Iris pigment epithelial cell (primary cell): ENCODE data around the gene SYNC.
"Not testable (repeated sequence)": the region's sequence is repeated elsewhere in the genome, so short reads cannot be mapped to it uniquely, and the experiment has no call there.

ENCODE experiments used
- DNase-seq: peaks from one replicate; pipeline ENCODE4 v3.0.0-alpha.2; 2011; ENCODE audit warnings: low read depth

The SYNC gene

DNA sequence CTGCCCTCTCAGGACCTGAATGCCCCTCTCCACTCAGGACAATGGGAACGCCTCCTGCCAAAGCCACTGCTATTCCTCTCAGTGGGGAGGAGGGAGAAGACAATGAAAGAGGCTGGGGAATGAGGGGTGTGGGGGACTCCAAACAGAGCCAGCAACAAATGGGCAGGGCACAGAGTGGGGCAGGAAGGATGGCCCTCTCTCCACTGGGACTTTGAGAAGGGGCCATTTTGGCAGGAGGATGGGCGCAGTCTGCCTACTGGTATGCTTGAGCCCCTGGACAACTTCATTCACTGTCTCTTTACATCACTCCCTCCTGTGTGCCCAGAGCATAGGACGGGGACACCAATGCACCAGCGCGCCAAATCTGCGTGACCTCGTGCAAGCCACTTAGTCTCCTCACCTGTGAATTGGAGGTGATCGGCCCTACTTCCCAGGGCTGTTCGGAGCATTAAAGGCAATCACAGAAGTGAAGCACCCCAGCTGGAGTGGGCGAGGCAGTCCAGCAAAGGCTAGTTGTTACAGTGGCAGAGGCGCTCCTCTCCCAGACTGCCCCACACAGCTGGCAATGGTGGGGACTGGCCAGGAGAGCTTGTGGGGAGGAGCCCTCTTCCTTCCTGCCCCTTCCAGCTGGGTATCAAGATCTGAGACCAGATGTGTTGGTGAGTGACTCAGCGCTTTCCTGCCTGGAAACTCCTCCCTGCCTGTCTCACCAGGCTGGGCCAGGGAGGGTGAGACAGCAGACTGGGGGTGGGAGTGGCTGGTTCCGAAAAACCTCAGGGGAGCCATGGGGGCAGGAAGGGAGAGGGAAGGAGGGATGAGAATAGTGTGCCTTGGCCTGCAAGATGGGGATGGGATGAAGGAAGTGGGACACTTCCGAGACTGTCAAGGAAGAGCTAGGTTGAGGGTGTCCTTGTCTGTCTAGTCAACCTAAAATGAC, 22.4 kb upstream of the SYNC start:
- DNase-seq, result peak; percentile 90

DNA sequence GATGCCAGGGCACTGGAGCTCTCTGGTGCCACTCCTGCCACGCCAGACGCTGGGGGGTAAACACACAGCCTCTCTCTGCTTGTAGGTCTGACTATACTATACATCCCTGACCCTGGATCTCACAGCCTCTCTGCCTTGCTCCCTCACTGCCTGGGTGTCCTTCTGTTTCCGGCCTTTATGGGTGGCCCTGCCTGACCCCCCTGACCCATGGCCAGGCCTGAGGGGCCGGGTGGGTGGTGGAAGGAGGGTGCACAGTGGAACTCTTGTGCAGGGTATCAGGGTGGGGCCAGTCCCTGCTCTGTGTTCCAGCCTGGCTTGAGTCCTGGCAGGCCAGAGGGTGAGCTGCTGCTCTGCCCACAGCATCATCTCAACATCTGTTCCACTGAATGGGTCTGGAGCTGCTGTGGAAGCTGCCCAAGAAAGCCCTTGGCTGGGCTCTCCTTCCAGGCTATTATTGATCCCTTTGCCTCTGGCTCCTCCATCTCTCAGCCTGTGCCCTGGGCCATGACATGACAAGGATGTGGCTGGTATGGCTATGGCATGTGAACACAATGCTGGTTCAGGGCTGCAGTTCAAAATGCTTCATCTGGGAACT, 17.2 kb upstream of the SYNC start:
- DNase-seq, result no peak

GRCh38 chr1:32718527-32718926, 16.0 kb upstream of the SYNC start:
- no peak for DNase-seq

DNA sequence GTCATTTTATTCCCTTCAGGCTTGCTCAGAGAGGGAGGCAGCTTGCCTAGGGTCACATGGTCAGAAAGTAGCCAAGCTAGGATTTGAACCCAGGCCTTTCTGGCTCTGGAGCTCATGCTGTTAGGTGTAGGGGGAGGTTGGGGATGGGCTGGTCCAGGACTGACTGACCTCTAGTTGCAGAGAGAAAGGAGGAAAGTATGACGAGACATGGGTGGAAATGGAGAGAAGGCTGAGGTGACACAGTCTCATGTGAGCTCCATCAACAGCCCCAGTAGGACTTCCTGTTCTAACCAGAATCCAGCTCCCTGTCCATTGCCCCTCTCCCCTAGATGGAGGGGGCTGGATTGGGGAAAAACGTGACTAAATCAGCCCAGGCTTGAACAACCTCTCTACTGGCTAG, 15.5 kb upstream of the SYNC start:
- DNase-seq, result no peak

- DNase-seq, result no peak
These were observed 14.9 kb upstream of the SYNC start for GRCh38 chr1:32717503-32717902.

- no peak for DNase-seq
These were observed 14.0 kb upstream of the SYNC start for GRCh38 chr1:32716312-32717148.

- no peak for DNase-seq
These were observed 13.3 kb upstream of the SYNC start for GRCh38 chr1:32715901-32716311.

- DNase-seq, result no peak
These were observed 11.7 kb upstream of the SYNC start for GRCh38 chr1:32714277-32714676.

- no peak for DNase-seq
These were observed 10.5 kb upstream of the SYNC start for GRCh38 chr1:32713081-32713480.

- not testable (repeated sequence) for DNase-seq
These were observed 8.7 kb upstream of the SYNC start for GRCh38 chr1:32711221-32711620.

- DNase-seq, result no peak
These were observed 6.9 kb upstream of the SYNC start for GRCh38 chr1:32709476-32709875.

- no peak for DNase-seq
These were observed 6.5 kb upstream of the SYNC start for GRCh38 chr1:32709075-32709474.

DNA sequence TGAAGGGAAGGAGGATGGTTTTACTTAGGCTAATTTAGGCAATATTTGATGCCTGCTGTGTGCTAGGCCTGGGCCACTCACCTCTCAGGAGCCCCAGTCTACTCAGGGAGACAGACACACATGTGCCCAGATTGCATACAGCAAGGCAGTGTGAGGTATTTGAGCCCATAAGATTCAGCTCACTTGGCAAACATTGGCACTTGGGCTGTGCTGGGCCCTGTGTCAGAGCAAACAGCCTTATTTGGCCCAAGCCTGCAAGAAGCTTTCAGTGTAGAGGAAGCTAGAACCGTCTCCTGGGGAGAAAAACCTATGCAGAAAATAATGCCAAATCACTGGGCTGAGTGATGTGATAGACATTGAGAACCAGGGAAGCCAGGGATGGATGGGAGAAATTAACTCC, 3.9 kb upstream of the SYNC start:
- no peak for DNase-seq

DNA sequence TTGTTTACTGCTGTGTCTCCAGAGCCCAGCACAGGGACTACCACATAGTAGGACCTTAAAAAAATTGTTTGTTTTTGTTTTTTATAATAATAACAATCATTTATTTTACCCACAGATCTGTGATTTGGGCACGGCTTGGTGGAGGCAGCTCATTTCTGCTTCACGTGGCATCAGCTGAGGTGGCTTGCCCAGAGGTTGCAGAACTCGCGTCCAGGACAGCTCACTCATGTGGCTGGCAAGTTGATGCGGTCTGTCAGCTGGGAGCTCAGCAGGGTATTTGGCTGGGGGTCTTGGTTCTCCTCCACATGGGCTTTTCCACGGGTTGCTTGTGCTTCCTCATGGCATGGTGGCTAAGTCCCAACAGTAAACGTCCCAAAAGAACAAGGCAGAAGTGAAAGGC, 2.9 kb upstream of the SYNC start:
- DNase-seq, result no peak

DNA sequence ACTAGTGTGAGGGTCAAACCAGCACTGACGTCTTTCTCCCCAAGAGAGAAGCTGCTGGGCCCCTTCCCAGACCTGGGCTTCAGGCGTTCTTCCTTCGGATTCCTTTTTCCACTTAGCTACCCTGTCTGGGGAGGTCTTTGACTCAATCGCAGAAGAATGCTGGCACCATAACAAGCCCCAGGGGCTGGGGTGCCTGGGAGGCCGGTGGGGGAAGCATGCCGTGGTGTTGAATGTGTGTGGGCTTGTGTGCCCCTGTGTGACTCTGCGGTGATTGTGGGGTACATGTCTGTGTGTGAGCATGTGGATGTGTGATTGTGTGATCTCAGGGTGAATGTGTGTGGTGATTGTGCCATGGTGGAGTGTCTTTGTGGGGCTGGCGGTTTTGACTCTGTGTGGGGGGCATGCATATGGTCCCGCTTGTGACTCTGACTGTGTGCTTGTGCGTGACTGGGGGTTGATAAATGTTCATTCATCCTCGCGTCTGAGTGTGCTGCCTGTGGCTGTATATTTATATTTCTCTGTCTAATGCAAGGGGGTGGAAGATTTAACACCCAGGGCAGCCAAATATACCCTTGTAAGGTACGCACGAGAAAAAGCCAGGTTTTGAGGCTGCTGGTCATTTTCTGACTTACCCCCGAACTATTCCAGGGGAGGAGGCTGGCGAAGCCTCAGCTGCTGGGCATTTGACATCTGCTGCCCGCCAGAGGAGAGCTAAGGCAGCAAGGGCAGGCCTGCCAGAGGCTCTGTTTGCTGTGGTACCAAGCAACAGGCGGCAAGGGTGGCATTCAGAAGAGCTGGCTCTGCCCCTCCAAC, 1.1 kb upstream of the SYNC start:
- DNase-seq, result peak; percentile 96

DNA sequence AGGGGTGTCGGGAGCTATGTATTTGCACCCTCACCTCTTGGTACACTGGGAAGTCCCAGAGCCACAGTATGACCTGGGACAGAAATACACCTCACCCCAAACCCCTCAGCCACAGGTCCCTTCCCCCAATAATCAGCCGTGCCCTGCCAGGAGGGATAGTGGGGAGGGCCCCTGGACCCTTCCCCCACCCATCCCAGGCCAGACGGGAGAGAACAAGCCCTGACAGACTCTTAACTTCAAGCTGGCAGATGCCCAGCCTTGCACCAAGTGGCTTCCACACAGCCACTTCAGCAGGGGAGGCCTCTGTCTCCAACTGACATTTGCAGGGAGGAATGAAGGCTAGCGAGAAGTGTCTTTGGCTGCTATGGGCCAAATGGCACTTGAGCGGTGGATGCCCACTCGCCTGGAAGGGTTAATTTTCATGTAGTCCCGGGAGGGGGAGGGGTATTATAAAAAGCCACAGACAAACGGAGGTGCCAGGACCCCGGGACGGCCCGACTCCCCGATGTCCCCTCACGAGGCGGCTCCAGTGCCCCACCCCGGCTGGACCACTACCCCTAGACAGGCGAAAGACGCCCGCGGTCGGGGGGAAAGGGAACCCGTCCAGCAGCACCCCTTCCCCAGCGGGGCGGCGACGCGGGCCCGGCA, 495 bp downstream of the SYNC start:
- DNase-seq, result peak; percentile 29

DNA sequence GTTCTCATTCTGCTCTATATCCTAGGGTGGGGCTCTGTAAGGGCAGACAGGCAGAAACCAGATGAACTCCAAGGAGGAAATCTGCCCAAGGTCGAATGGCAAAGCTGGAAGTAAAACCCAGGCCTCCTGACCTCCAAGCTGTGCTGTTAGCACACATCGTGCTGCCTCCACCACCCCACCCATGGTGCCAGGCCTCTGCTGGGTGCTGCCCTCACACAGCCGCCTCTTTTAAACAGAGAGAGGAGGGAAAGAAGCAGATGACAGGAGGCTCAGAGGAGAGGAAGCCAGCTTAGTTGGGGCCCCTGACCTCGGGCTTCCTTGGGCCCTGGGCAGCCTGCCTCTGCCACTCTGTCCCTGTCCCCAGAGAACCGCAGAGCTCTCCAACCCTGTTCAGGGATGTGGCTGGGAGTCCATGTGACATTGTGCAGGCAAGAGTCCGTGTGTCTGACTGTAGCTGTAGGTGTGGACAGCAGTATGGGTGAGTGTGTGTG, 1.1 kb downstream of the SYNC start:
- DNase-seq, result no peak

GRCh38 chr1:32696996-32697395, 5.6 kb downstream of the SYNC start:
- not testable (repeated sequence) for DNase-seq

DNA sequence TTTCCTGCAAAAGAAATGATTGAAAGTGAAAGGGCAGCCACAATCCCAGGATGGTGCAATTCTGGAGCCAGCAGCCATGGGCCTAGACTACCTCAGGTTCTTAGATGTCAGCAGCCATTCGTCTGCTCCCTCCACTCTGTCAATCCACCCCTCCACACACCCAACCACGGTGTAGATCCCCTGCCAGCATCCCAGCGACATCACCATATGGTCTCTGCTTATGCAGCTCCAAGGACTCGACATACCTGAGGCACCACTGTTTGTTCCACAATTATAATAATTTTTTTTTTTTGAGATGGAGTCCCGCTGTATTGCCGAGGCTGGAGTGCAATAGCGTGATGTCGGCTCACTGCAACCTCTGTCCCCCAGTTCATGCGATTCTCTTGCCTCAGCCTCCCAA, 6.5 kb downstream of the SYNC start:
- DNase-seq, result no peak

- DNase-seq, result peak; percentile 63
These were observed 7.3 kb downstream of the SYNC start for GRCh38 chr1:32695098-32695904.
